HUES6 (cell line): ENCODE measurements around the gene SHCBP1.
"Not testable (repeated sequence)": the region's sequence is repeated elsewhere in the genome, so short reads cannot be mapped to it uniquely, and the experiment has no call there.

Experiments
- H3K27ac ChIP-seq: 2 replicates; pipeline ENCODE4 v1.7.0; 2013; ENCODE audit warnings: low read depth, mild to moderate bottlenecking, low read length, inconsistent platforms
- H3K27me3 ChIP-seq: 2 replicates; pipeline ENCODE4 v1.6.1; 2013; ENCODE audit warnings: low read length; ENCODE audit not compliant: control insufficient read depth, insufficient read depth
- H3K36me3 ChIP-seq: 2 replicates; pipeline ENCODE4 v1.6.1; 2013; ENCODE audit warnings: low read length; ENCODE audit not compliant: control insufficient read depth, insufficient read depth
- H3K4me1 ChIP-seq: 2 replicates; pipeline ENCODE4 v1.6.1; 2013; ENCODE audit warnings: low read length; ENCODE audit not compliant: control insufficient read depth, insufficient read depth
- H3K4me3 ChIP-seq: 2 replicates; pipeline ENCODE4 v1.5.1; 2013; ENCODE audit warnings: low read depth, low read length
- H3K9ac ChIP-seq: one replicate; pipeline ENCODE4 v1.6.1; 2013; ENCODE audit warnings: mild to moderate bottlenecking, low read length
- H3K9me3 ChIP-seq: 2 replicates; pipeline ENCODE4 v1.6.1; 2013; ENCODE audit warnings: low read depth, low read length; ENCODE audit not compliant: control insufficient read depth, insufficient read depth

SHCBP1 gene

GRCh38 chr16:46629331-46630219 is 8.4 kb upstream of the SHCBP1 start:
- Histone ChIP-seq H3K4me1 (0 out of 2 replicates have a peak, but pooled peaks cover 10% of the 10 kb centered on the region), H3K9ac (no peak overlapping the region), H3K36me3 (no peaks in the 10 kb centered on the region), H3K27me3 (peaks cover 17% of the 10 kb centered on the region; the same call in 1 of the 2 replicates), H3K4me3 (no peak overlapping the region), H3K27ac (no peak overlapping the region), H3K9me3 (no peaks in the 10 kb centered on the region)

- Histone ChIP-seq H3K27ac (no peak overlapping the region), H3K27me3 (peaks cover 10% of the 10 kb centered on the region; the same call in 1 of the 2 replicates), H3K4me1 (0 out of 2 replicates have a peak, but pooled peaks cover 9% of the 10 kb centered on the region)
Observed at GRCh38 chr16:46627746-46628145, 6.6 kb upstream of the SHCBP1 start.

GRCh38 chr16:46626681-46627080 is 5.5 kb upstream of the SHCBP1 start:
- H3K4me1 ChIP-seq, H3K9me3 ChIP-seq, H3K4me3 ChIP-seq, H3K27ac ChIP-seq, H3K27me3 ChIP-seq, H3K36me3 ChIP-seq, H3K9ac ChIP-seq: not testable (repeated sequence)

More at GRCh38 chr16:46627746-46628145, 6.6 kb upstream of the SHCBP1 start:
- H3K9ac ChIP-seq: no peak overlapping the region
- no peak overlapping the region for H3K4me3 ChIP-seq
- no peaks in the 10 kb centered on the region for H3K36me3 ChIP-seq
- H3K9me3 ChIP-seq: no peaks in the 10 kb centered on the region

- not testable (repeated sequence) for H3K27me3 ChIP-seq, H3K4me3 ChIP-seq, H3K9me3 ChIP-seq, H3K4me1 ChIP-seq, H3K36me3 ChIP-seq, H3K27ac ChIP-seq, H3K9ac ChIP-seq
Observed at GRCh38 chr16:46624862-46625261, 3.7 kb upstream of the SHCBP1 start.

GRCh38 chr16:46623707-46624106 is 2.5 kb upstream of the SHCBP1 start:
- H3K9me3 ChIP-seq, H3K4me3 ChIP-seq, H3K27me3 ChIP-seq, H3K36me3 ChIP-seq, H3K9ac ChIP-seq, H3K27ac ChIP-seq, H3K4me1 ChIP-seq: not testable (repeated sequence)

- H3K9me3 ChIP-seq, H3K9ac ChIP-seq, H3K4me1 ChIP-seq, H3K4me3 ChIP-seq, H3K27ac ChIP-seq, H3K36me3 ChIP-seq, H3K27me3 ChIP-seq: not testable (repeated sequence)
Observed at GRCh38 chr16:46623246-46623645, 2.1 kb upstream of the SHCBP1 start.

- H3K4me3 ChIP-seq: no peak overlapping the region
- H3K9ac ChIP-seq: no peak overlapping the region
- no peak overlapping the region for H3K27ac ChIP-seq
- H3K36me3 ChIP-seq: peaks cover 14% of the 10 kb centered on the region
- no peaks in the 10 kb centered on the region for H3K27me3 ChIP-seq
- no peaks in the 10 kb centered on the region for H3K4me1 ChIP-seq
- no peaks in the 10 kb centered on the region for H3K9me3 ChIP-seq
Observed at GRCh38 chr16:46621934-46622676, 926 bp upstream of the SHCBP1 start.

GRCh38 chr16:46620266-46621005 is 743 bp downstream of the SHCBP1 start:
- Histone ChIP-seq H3K9me3 (no peaks in the 10 kb centered on the region), H3K27ac (peak overlapping the region; percentile 45; the same call in 1 of the 2 replicates), H3K9ac (peak overlapping the region; percentile 93), H3K36me3 (peaks cover 29% of the 10 kb centered on the region), H3K4me1 (no peaks in the 10 kb centered on the region), H3K4me3 (peak overlapping the region; percentile 89), H3K27me3 (no peaks in the 10 kb centered on the region)

- Histone ChIP-seq H3K4me1 (no peaks in the 10 kb centered on the region), H3K9ac (no peak overlapping the region), H3K9me3 (no peaks in the 10 kb centered on the region), H3K4me3 (no peak overlapping the region), H3K36me3 (peaks cover 48% of the 10 kb centered on the region), H3K27ac (no peak overlapping the region), H3K27me3 (no peaks in the 10 kb centered on the region)
Observed at GRCh38 chr16:46618516-46618915, 2.7 kb downstream of the SHCBP1 start.

- peaks cover 77% of the 10 kb centered on the region for H3K36me3 ChIP-seq
- no peaks in the 10 kb centered on the region for H3K27me3 ChIP-seq
- no peaks in the 10 kb centered on the region for H3K4me1 ChIP-seq
- no peak overlapping the region for H3K4me3 ChIP-seq
- H3K9me3 ChIP-seq: no peaks in the 10 kb centered on the region
- no peak overlapping the region for H3K27ac ChIP-seq
- no peak overlapping the region for H3K9ac ChIP-seq
Observed at GRCh38 chr16:46614006-46614405, 7.2 kb downstream of the SHCBP1 start.
